ENCODE data around the gene BTBD9.

BTBD9 gene

GRCh38 chr6:38208028-38208427 is 431.7 kb downstream of the BTBD9 start:
- no peak for DNase-seq
- no peak for ATAC-seq
- H3K4me3 Mint-ChIP-seq: no peak overlapping the region
- H3K4me1 Mint-ChIP-seq: peaks cover 17% of the 10 kb centered on the region
- no peaks in the 10 kb centered on the region for H3K9me3 Mint-ChIP-seq
- H3K27me3 Mint-ChIP-seq: no peaks in the 10 kb centered on the region
- H3K27ac Mint-ChIP-seq: no peak overlapping the region

- no peaks in the 10 kb centered on the region for H3K27me3 Mint-ChIP-seq
- ATAC-seq: no peak
- no peak overlapping the region for H3K4me3 Mint-ChIP-seq
- no peak overlapping the region for H3K27ac Mint-ChIP-seq
- H3K9me3 Mint-ChIP-seq: no peaks in the 10 kb centered on the region
- no peak for DNase-seq
- peaks cover 17% of the 10 kb centered on the region for H3K4me1 Mint-ChIP-seq
Observed at GRCh38 chr6:38207375-38207774, 432.4 kb downstream of the BTBD9 start.

- no peak overlapping the region for H3K4me3 Mint-ChIP-seq
Observed at GRCh38 chr6:38198219-38198618, 441.5 kb downstream of the BTBD9 start.

GRCh38 chr6:38195113-38195635 is 444.6 kb downstream of the BTBD9 start:
- no peak overlapping the region for H3K27ac Mint-ChIP-seq
- DNase-seq: no peak
- ATAC-seq: no peak
- H3K9me3 Mint-ChIP-seq: no peaks in the 10 kb centered on the region
- no peaks in the 10 kb centered on the region for H3K27me3 Mint-ChIP-seq
- H3K4me3 Mint-ChIP-seq: no peak overlapping the region
- no peaks in the 10 kb centered on the region for H3K4me1 Mint-ChIP-seq

More at GRCh38 chr6:38198219-38198618, 441.5 kb downstream of the BTBD9 start:
- H3K27ac Mint-ChIP-seq: no peak overlapping the region
- no peaks in the 10 kb centered on the region for H3K4me1 Mint-ChIP-seq
- no peaks in the 10 kb centered on the region for H3K9me3 Mint-ChIP-seq
- no peak for DNase-seq
- ATAC-seq: no peak
- no peaks in the 10 kb centered on the region for H3K27me3 Mint-ChIP-seq

- H3K9me3 Mint-ChIP-seq: no peaks in the 10 kb centered on the region
- ATAC-seq (no peak), DNase-seq (no peak)
- H3K27ac Mint-ChIP-seq: no peak overlapping the region
- H3K27me3 Mint-ChIP-seq: no peaks in the 10 kb centered on the region
- H3K4me3 Mint-ChIP-seq: no peak overlapping the region
- H3K4me1 Mint-ChIP-seq: no peaks in the 10 kb centered on the region
Observed at GRCh38 chr6:38194589-38194988, 445.1 kb downstream of the BTBD9 start.

GRCh38 chr6:38194282-38194572 is 445.5 kb downstream of the BTBD9 start:
- DNase-seq (no peak), ATAC-seq (no peak)
- Mint-ChIP-seq H3K4me3 (no peak overlapping the region), H3K9me3 (no peaks in the 10 kb centered on the region), H3K27me3 (no peaks in the 10 kb centered on the region), H3K27ac (no peak overlapping the region), H3K4me1 (no peaks in the 10 kb centered on the region)

- Mint-ChIP-seq H3K9me3 (no peaks in the 10 kb centered on the region), H3K27ac (no peak overlapping the region), H3K27me3 (no peaks in the 10 kb centered on the region), H3K4me1 (no peaks in the 10 kb centered on the region), H3K4me3 (no peak overlapping the region)
- DNase-seq: no peak
- ATAC-seq: no peak
Observed at GRCh38 chr6:38193481-38194281, 446.0 kb downstream of the BTBD9 start.

- Mint-ChIP-seq H3K9me3 (no peaks in the 10 kb centered on the region), H3K27me3 (no peaks in the 10 kb centered on the region), H3K4me3 (no peak overlapping the region), H3K4me1 (no peaks in the 10 kb centered on the region), H3K27ac (no peak overlapping the region)
- no peak for ATAC-seq
- DNase-seq: no peak
Observed at GRCh38 chr6:38193051-38193450, 446.7 kb downstream of the BTBD9 start.

- no peaks in the 10 kb centered on the region for H3K9me3 Mint-ChIP-seq
- no peak overlapping the region for H3K27ac Mint-ChIP-seq
- no peaks in the 10 kb centered on the region for H3K4me1 Mint-ChIP-seq
- DNase-seq (no peak), ATAC-seq (no peak)
- no peak overlapping the region for H3K4me3 Mint-ChIP-seq
- H3K27me3 Mint-ChIP-seq: no peaks in the 10 kb centered on the region
Observed at GRCh38 chr6:38192487-38192886, 447.2 kb downstream of the BTBD9 start.

GRCh38 chr6:38192011-38192410 is 447.7 kb downstream of the BTBD9 start:
- no peak overlapping the region for H3K4me3 Mint-ChIP-seq
- no peaks in the 10 kb centered on the region for H3K4me1 Mint-ChIP-seq
- no peak for ATAC-seq
- H3K27ac Mint-ChIP-seq: no peak overlapping the region
- H3K9me3 Mint-ChIP-seq: no peaks in the 10 kb centered on the region
- no peak for DNase-seq
- H3K27me3 Mint-ChIP-seq: no peaks in the 10 kb centered on the region

- H3K4me1 Mint-ChIP-seq: no peaks in the 10 kb centered on the region
- H3K4me3 Mint-ChIP-seq: no peak overlapping the region
- H3K27ac Mint-ChIP-seq: no peak overlapping the region
- ATAC-seq (no peak), DNase-seq (no peak)
- no peaks in the 10 kb centered on the region for H3K27me3 Mint-ChIP-seq
- no peaks in the 10 kb centered on the region for H3K9me3 Mint-ChIP-seq
Observed at GRCh38 chr6:38191418-38191817, 448.3 kb downstream of the BTBD9 start.

- no peaks in the 10 kb centered on the region for H3K27me3 Mint-ChIP-seq
- no peaks in the 10 kb centered on the region for H3K4me1 Mint-ChIP-seq
- ATAC-seq (no peak), DNase-seq (no peak)
- H3K4me3 Mint-ChIP-seq: no peak overlapping the region
- no peaks in the 10 kb centered on the region for H3K9me3 Mint-ChIP-seq
- H3K27ac Mint-ChIP-seq: no peak overlapping the region
Observed at GRCh38 chr6:38188677-38189335, 450.9 kb downstream of the BTBD9 start.

GRCh38 chr6:38187811-38188590 is 451.7 kb downstream of the BTBD9 start:
- no peak overlapping the region for H3K27ac Mint-ChIP-seq
- no peak overlapping the region for H3K4me3 Mint-ChIP-seq
- ATAC-seq (no peak), DNase-seq (no peak)
- no peaks in the 10 kb centered on the region for H3K27me3 Mint-ChIP-seq
- no peaks in the 10 kb centered on the region for H3K4me1 Mint-ChIP-seq
- H3K9me3 Mint-ChIP-seq: no peaks in the 10 kb centered on the region

- Mint-ChIP-seq H3K9me3 (no peaks in the 10 kb centered on the region), H3K4me3 (no peak overlapping the region), H3K4me1 (no peaks in the 10 kb centered on the region), H3K27ac (peak overlapping the region in 1 of 2 donors; percentile 63), H3K27me3 (no peaks in the 10 kb centered on the region)
- no peak for ATAC-seq
- no peak for DNase-seq
Observed at GRCh38 chr6:38187325-38187724, 452.4 kb downstream of the BTBD9 start.

GRCh38 chr6:38185752-38186151 is 454.0 kb downstream of the BTBD9 start:
- no peak overlapping the region for H3K4me3 Mint-ChIP-seq
- no peaks in the 10 kb centered on the region for H3K27me3 Mint-ChIP-seq
- H3K4me1 Mint-ChIP-seq: no peaks in the 10 kb centered on the region
- no peak for ATAC-seq
- DNase-seq: no peak
- H3K9me3 Mint-ChIP-seq: no peaks in the 10 kb centered on the region
- H3K27ac Mint-ChIP-seq: no peak overlapping the region

- Mint-ChIP-seq H3K4me1 (no peaks in the 10 kb centered on the region), H3K9me3 (no peaks in the 10 kb centered on the region), H3K27ac (peak overlapping the region in 1 of 2 donors; percentile 4), H3K27me3 (no peaks in the 10 kb centered on the region), H3K4me3 (no peak overlapping the region)
- DNase-seq (no peak), ATAC-seq (no peak)
Observed at GRCh38 chr6:38185244-38185643, 454.5 kb downstream of the BTBD9 start.
